Measurements from ENCODE around the gene KLRF1.

DNA sequence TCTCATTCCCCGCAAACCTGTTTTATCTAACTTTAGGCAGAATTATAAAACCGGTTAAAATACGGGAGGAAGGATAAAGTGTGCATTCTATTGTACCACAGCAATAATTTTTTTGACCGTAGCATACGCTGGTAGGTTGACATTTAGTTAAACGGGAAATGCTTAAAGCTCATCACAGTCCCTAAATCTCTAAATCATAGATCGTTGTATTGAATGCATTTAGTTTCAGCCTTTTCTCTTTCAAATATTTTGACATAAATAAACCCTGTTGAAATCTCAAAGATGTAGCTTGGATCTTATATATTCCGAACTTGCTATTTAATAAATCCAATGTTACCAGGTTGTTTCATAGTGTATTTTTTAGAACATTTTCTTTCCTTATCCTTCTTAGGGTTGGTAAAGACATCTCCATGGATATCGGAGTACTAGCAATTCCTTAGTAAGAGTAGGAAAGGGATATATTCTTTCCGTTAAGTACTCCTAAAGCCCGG, 41.1 kb downstream of the KLRF1 start:
- TF ChIP-seq BHLHE40 (IDR thresholded peaks at IDR 0.05; ENCODE audit: borderline replicate concordance) (no peak), FOXM1 (IDR thresholded peaks at IDR 0.05; ENCODE audit: borderline replicate concordance) (no peak), ZNF384 (IDR thresholded peaks at IDR 0.05) (no peak), NFRKB (IDR thresholded peaks at IDR 0.05) (no peak), FOXA1 (IDR thresholded peaks at IDR 0.05) (no peak), TARDBP (IDR thresholded peaks at IDR 0.05) (no peak)

Data from HEK293T (cell line).